Chondrocyte (in vitro differentiated cells): ENCODE measurements around the gene TRERF1. TPM values are rescaled to one million over a fixed set of nuclear protein-coding genes. Genes with fewer than 3 reads are reported as not detected.

Experiments
- DNase-seq: peaks from one replicate; pipeline ENCODE4 v3.0.0; 2021; ENCODE audit warnings: mixed read lengths, low spot score
- H3K27ac Mint-ChIP-seq: one replicate; pipeline ENCODE4 v1.8.0; 2021; ENCODE audit warnings: mild to moderate bottlenecking, moderate library complexity, mixed read lengths; ENCODE audit not compliant: unreplicated experiment
- H3K27me3 Mint-ChIP-seq: 2 replicates; pipeline ENCODE4 v1.8.0; 2021; ENCODE audit warnings: low read depth, mixed read lengths
- H3K36me3 Mint-ChIP-seq: 2 replicates; pipeline ENCODE4 v1.8.0; 2021; ENCODE audit warnings: low read depth, mixed read lengths
- H3K4me1 Mint-ChIP-seq: 2 replicates; pipeline ENCODE4 v1.8.0; 2021; ENCODE audit warnings: low read depth, mild to moderate bottlenecking, mixed read lengths
- H3K4me3 Mint-ChIP-seq: one replicate; pipeline ENCODE4 v1.8.0; 2021; ENCODE audit warnings: mild to moderate bottlenecking, moderate library complexity, mixed read lengths; ENCODE audit not compliant: unreplicated experiment
- H3K9me3 Mint-ChIP-seq: 2 replicates; pipeline ENCODE4 v1.8.0; 2021; ENCODE audit warnings: low read depth, mixed read lengths
- CTCF ChIP-seq: fragments of 200-600 bp; sonication (generic); IDR thresholded peaks from 2 replicates; pipeline ENCODE4 v1.5.0; 2021; ENCODE audit warnings: antibody characterized with exemption, mild to moderate bottlenecking, moderate library complexity
- total RNA-seq: library from RNA; stranded (reverse); gene quantifications from 3 replicates; pipeline ENCODE4 v1.2.1, GENCODE V29; 2021

Gene TRERF1
- total RNA-seq, 1 donor from 2014 or later: 1.8 TPM

- Mint-ChIP-seq H3K4me3 (no peak overlapping the region), H3K27ac (no peak overlapping the region), H3K9me3 (no peaks in the 10 kb centered on the region), H3K4me1 (peaks cover 13% of the 10 kb centered on the region), H3K27me3 (no peaks in the 10 kb centered on the region), H3K36me3 (peaks cover 4% of the 10 kb centered on the region)
- no peak for DNase-seq
- TF ChIP-seq CTCF: no peak
These were observed 90.7 kb downstream of the TRERF1 start for GRCh38 chr6:42361036-42361435.

- Mint-ChIP-seq H3K27me3 (no peaks in the 10 kb centered on the region), H3K27ac (no peak overlapping the region), H3K4me3 (no peak overlapping the region), H3K4me1 (peaks cover 29% of the 10 kb centered on the region), H3K9me3 (no peaks in the 10 kb centered on the region), H3K36me3 (peaks cover 4% of the 10 kb centered on the region)
- no peak for DNase-seq
- TF ChIP-seq CTCF: no peak
These were observed 92.7 kb downstream of the TRERF1 start for GRCh38 chr6:42359021-42359420.

GRCh38 chr6:42355416-42355815 lies 96.3 kb downstream of the TRERF1 start:
- Mint-ChIP-seq H3K9me3 (no peaks in the 10 kb centered on the region), H3K27me3 (no peaks in the 10 kb centered on the region), H3K4me3 (no peak overlapping the region), H3K27ac (no peak overlapping the region), H3K36me3 (no peaks in the 10 kb centered on the region), H3K4me1 (peaks cover 32% of the 10 kb centered on the region)
- TF ChIP-seq CTCF: no peak
- no peak for DNase-seq

- no peak overlapping the region for H3K27ac Mint-ChIP-seq
- no peaks in the 10 kb centered on the region for H3K36me3 Mint-ChIP-seq
- H3K9me3 Mint-ChIP-seq: no peaks in the 10 kb centered on the region
- H3K4me1 Mint-ChIP-seq: peaks cover 32% of the 10 kb centered on the region
- H3K4me3 Mint-ChIP-seq: no peak overlapping the region
- no peak for DNase-seq
- no peaks in the 10 kb centered on the region for H3K27me3 Mint-ChIP-seq
- TF ChIP-seq CTCF: no peak
These were observed 97.0 kb downstream of the TRERF1 start for GRCh38 chr6:42354702-42355101.

- Mint-ChIP-seq H3K27ac (no peak overlapping the region), H3K9me3 (no peaks in the 10 kb centered on the region), H3K36me3 (no peaks in the 10 kb centered on the region), H3K4me3 (no peak overlapping the region), H3K4me1 (peaks cover 27% of the 10 kb centered on the region), H3K27me3 (no peaks in the 10 kb centered on the region)
- no peak for DNase-seq
- TF ChIP-seq CTCF: no peak
These were observed 98.7 kb downstream of the TRERF1 start for GRCh38 chr6:42352856-42353564.
